Gastroesophageal sphincter (tissue), 4 donors: Measurements from ENCODE around the gene CCNB3. TPM values are rescaled to one million over a fixed set of nuclear protein-coding genes. Genes with fewer than 3 reads are reported as not detected.
A peak's percentile ranks its signal among the peaks of the same experiment; 100 is the strongest.

Experiments used
- ATAC-seq: fragments of 150-250 bp; one replicate; pipeline ENCODE4 v1.9.1; 2016; ENCODE audit warnings: mild to moderate bottlenecking, moderate library complexity
- H3K27ac ChIP-seq, 4 donors: fragments of 200-600 bp; sonication (generic) in 3 of 4; 1 replicate in 3 of 4; 2 replicates in 1 of 4; pipeline ENCODE4 v1.5.1; 2016 to 2019
- H3K27me3 ChIP-seq: fragments of 200-600 bp; sonication (generic); one replicate; pipeline ENCODE4 v1.5.1; 2019
- H3K36me3 ChIP-seq, 2 donors: fragments of 200-600 bp; sonication (generic); one replicate each; pipeline ENCODE4 v1.5.1; 2019; ENCODE audit warnings: control low read depth in 1 of 2
- H3K4me1 ChIP-seq, 3 donors: fragments of 200-600 bp; sonication (generic); 1 replicate in 2 of 3; 2 replicates in 1 of 3; pipeline ENCODE4 v1.5.1; 2016 to 2019; ENCODE audit warnings: control low read depth in 2 of 3
- H3K4me3 ChIP-seq, 2 donors: fragments of 200-600 bp; sonication (generic); one replicate each; pipeline ENCODE4 v1.5.1; 2019; ENCODE audit warnings: mild to moderate bottlenecking in 1 of 2, moderate library complexity in 1 of 2
- H3K9me3 ChIP-seq, 3 donors: fragments of 200-600 bp; sonication (generic); one replicate each; pipeline ENCODE4 v1.5.1; 2017 to 2019; ENCODE audit warnings: control low read depth in 2 of 3
- EP300 ChIP-seq: sonication (generic); formaldehyde crosslinking; IDR thresholded peaks from one replicate; pipeline ENCODE4 v1.6.1; 2017; ENCODE audit warnings: antibody characterized with exemption, mild to moderate bottlenecking
- POLR2A ChIP-seq, 2 donors: fragments of 450-650 bp; IDR thresholded peaks; one replicate each; pipeline ENCODE4 v1.6.1; 2017; ENCODE audit warnings: antibody characterized with exemption in 2 of 2, mild to moderate bottlenecking in 2 of 2, moderate library complexity in 1 of 2
- POLR2AphosphoS5 ChIP-seq: sonication (generic); formaldehyde crosslinking; IDR thresholded peaks from one replicate; pipeline ENCODE4 v1.6.1; 2017; ENCODE audit warnings: antibody characterized with exemption
- WGBS, 2 donors: methylation state at CpG; one replicate each; pipeline ENCODE4 v1.1.5; 2018; ENCODE audit warnings: low coverage in 1 of 2; 5-methylcytosine and 5-hydroxymethylcytosine counted together
- total RNA-seq, 4 donors: library from RNA; depleted of rRNA; stranded (reverse); fragments of >200 nt; gene quantifications; one replicate each; pipeline ENCODE4 v1.1.0, GENCODE V29; 2016
- TF ChIP-seq, protein P1 (sequence below), 4 experiments: fragments of 200-600 bp in 2 of 4; fragments of 450-650 bp in 2 of 4; sonication (generic) in 1 of 4; IDR thresholded peaks; one replicate each; pipeline ENCODE4 v1.5.1; 2017 to 2019; ENCODE audit warnings: antibody characterized with exemption in 4 of 4, mild to moderate bottlenecking in 2 of 4, moderate library complexity in 2 of 4

Gene CCNB3, protein sequence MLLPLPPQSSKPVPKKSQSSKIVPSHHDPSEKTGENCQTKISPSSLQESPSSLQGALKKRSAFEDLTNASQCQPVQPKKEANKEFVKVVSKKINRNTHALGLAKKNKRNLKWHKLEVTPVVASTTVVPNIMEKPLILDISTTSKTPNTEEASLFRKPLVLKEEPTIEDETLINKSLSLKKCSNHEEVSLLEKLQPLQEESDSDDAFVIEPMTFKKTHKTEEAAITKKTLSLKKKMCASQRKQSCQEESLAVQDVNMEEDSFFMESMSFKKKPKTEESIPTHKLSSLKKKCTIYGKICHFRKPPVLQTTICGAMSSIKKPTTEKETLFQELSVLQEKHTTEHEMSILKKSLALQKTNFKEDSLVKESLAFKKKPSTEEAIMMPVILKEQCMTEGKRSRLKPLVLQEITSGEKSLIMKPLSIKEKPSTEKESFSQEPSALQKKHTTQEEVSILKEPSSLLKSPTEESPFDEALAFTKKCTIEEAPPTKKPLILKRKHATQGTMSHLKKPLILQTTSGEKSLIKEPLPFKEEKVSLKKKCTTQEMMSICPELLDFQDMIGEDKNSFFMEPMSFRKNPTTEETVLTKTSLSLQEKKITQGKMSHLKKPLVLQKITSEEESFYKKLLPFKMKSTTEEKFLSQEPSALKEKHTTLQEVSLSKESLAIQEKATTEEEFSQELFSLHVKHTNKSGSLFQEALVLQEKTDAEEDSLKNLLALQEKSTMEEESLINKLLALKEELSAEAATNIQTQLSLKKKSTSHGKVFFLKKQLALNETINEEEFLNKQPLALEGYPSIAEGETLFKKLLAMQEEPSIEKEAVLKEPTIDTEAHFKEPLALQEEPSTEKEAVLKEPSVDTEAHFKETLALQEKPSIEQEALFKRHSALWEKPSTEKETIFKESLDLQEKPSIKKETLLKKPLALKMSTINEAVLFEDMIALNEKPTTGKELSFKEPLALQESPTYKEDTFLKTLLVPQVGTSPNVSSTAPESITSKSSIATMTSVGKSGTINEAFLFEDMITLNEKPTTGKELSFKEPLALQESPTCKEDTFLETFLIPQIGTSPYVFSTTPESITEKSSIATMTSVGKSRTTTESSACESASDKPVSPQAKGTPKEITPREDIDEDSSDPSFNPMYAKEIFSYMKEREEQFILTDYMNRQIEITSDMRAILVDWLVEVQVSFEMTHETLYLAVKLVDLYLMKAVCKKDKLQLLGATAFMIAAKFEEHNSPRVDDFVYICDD (N-terminal part only)
- total RNA-seq, result 1 to 10 TPM in 1 of 4 donors, under 1 TPM in 2, not detected in 1; 0.27 to 1.0 (median 0.40) TPM

DNA sequence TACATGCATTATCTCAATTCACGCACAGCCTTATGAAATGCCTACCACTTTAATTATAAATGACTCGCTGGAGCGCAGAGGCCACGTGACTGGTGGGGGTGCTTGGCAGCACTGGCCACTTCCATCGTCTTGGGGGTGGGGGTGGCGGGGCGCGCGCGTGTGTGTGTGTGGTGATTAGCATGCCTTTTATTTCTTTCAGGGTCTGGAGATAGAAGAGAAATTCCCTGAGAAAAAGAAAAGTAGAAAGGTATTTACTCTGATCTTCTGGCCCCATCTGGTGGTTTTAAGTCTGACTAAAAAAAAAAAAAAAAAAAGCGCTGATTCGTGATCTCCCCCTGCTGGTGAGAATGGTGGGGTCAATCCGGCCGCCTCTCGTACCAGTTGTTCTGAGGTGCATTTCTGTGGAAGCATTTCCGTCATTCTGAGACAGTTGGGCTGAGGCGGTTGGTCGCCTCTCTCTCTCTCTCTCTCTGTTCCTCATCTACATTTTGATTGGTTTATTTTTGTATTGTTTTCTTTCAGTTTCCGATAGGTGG, at the start of gene CCNB3:
TSS of gene CCNB3 (plus strand) at position 402 of the 536 bp plus-strand sequence. CDS start 80,399 bp downstream, outside the sequence.
- peak; percentile 87 for ATAC-seq
- TF ChIP-seq POLR2A (IDR thresholded peaks at IDR 0.05) (no peak), POLR2AphosphoS5 (no peak)
- TF ChIP-seq, protein P1, sequence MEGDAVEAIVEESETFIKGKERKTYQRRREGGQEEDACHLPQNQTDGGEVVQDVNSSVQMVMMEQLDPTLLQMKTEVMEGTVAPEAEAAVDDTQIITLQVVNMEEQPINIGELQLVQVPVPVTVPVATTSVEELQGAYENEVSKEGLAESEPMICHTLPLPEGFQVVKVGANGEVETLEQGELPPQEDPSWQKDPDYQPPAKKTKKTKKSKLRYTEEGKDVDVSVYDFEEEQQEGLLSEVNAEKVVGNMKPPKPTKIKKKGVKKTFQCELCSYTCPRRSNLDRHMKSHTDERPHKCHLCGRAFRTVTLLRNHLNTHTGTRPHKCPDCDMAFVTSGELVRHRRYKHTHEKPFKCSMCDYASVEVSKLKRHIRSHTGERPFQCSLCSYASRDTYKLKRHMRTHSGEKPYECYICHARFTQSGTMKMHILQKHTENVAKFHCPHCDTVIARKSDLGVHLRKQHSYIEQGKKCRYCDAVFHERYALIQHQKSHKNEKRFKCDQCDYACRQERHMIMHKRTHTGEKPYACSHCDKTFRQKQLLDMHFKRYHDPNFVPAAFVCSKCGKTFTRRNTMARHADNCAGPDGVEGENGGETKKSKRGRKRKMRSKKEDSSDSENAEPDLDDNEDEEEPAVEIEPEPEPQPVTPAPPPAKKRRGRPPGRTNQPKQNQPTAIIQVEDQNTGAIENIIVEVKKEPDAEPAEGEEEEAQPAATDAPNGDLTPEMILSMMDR (IDR thresholded peaks at IDR 0.05), result peak; percentile 51 to 69 (median 54)
- WGBS, 2 donors, result 0 to 12% methylated on average over 7 to 13 of the region's 19 CpGs
- Histone ChIP-seq H3K27me3 (no peaks in the 10 kb centered on the region), H3K4me1 (peaks cover 0 to 8% (median 4%) of the 10 kb centered on the region in 3 donors), H3K9me3 (no peaks in the 10 kb centered on the region), H3K36me3 (no peaks in the 10 kb centered on the region), H3K4me3 (peak within 1 kb of the TSS; percentile 8 to 39), H3K27ac (peak within 1 kb of the TSS in 2 of 4 donors; percentile 13)

DNA sequence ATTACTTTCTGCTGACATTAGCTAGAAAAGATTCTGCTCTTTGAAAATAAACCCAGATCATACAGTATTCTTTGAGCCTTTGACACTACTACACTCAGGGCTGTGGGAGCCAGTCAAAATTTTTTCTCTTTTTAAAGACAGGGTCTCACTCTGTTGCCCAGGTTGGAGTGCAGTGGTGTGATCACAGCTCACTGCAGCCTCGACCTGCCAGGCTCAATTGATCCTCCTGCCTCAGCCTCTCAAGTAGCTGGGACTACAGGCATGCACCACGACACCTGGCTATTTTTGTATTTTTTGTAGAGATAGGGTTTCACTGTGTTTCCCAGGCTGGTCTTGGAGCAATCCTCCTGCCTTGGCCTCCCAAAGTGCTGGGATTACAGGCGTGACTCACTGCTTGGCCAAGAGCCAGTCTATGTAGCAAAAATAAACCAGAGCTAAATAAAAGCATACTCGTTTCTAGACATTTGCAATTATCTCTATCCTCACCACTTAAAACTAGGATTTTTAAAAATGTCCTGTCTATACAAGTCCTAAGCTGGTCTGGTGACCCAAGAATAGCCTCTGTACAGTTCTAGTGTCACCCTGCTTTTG, 46.9 kb upstream of the CCNB3 start:
- WGBS, 2 donors, result 0 to 47% methylated on average over 1 to 3 of the region's 4 CpGs
- Histone ChIP-seq H3K9me3 (no peaks in the 10 kb centered on the region), H3K4me3 (no peak overlapping the region), H3K27me3 (no peaks in the 10 kb centered on the region), H3K4me1 (no peaks in the 10 kb centered on the region), H3K36me3 (no peaks in the 10 kb centered on the region), H3K27ac (no peak overlapping the region)
- no peak for ATAC-seq
- TF ChIP-seq POLR2A (IDR thresholded peaks at IDR 0.05), result no peak
- no peak for TF ChIP-seq EP300
- no peak for TF ChIP-seq POLR2AphosphoS5
- TF ChIP-seq, protein P1 (IDR thresholded peaks at IDR 0.05), result no peak

DNA sequence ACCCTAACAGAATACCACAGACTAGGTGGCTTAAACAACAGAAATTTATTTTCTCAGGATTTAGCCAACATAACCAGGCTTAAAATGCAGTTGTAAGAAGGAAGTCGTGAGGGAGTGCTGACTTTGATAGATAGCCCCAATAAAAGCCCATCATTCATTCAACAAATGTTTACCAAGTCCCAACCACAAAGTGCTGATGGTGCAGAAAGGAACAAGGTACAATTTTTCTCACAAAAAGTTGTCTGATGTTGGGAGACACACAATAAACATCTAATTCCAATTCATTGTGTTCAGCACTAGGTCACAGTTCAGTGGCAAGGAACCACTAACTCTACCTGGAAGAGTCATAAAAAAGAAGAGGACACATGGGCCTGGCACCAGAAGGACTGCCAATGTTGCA, 46.0 kb upstream of the CCNB3 start:
- H3K4me3 ChIP-seq, result no peak overlapping the region
- H3K9me3 ChIP-seq, result no peaks in the 10 kb centered on the region
- 25 to 29% methylated on average over 1 of the region's 1 CpG for WGBS, 2 donors
- no peaks in the 10 kb centered on the region for H3K27me3 ChIP-seq
- no peaks in the 10 kb centered on the region for H3K4me1 ChIP-seq
- TF ChIP-seq POLR2A (IDR thresholded peaks at IDR 0.05) (no peak), EP300 (no peak), POLR2AphosphoS5 (no peak)
- TF ChIP-seq, protein P1 (IDR thresholded peaks at IDR 0.05), result no peak
- H3K36me3 ChIP-seq, result no peaks in the 10 kb centered on the region
- no peak for ATAC-seq
- no peak overlapping the region for H3K27ac ChIP-seq

DNA sequence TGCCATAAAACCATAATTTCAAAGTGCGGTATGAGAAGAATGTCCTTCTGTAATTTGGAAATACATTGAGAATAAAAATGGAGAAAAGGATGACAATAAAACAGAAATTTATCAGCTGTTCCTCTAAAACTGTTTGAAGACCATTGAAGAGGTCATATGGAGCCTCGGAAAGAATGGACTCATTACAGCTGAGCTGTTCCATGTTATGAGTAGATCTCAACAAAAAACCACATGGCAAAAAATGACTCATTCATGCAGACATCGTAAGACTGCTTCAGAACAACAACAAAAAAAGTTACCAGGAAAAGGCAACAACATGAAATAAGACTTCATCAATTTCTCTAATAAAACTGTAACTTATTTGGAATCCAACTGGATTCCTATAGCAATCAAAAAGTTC, 43.4 kb upstream of the CCNB3 start:
- Histone ChIP-seq H3K27ac (no peak overlapping the region), H3K9me3 (no peaks in the 10 kb centered on the region), H3K27me3 (no peaks in the 10 kb centered on the region), H3K4me1 (no peaks in the 10 kb centered on the region), H3K4me3 (no peak overlapping the region), H3K36me3 (no peaks in the 10 kb centered on the region)
- no peak for TF ChIP-seq EP300
- TF ChIP-seq POLR2AphosphoS5, result no peak
- TF ChIP-seq, protein P1 (IDR thresholded peaks at IDR 0.05), result no peak
- no peak for TF ChIP-seq POLR2A (IDR thresholded peaks at IDR 0.05)
- no peak for ATAC-seq
- 8 to 53% methylated on average over 2 to 3 of the region's 3 CpGs for WGBS, 2 donors
